Hepatocyte (in vitro differentiated cells): ENCODE data around the gene TOR4A.

Experiments used
- CTCF ChIP-seq: fragments of 200-600 bp; sonication (generic); IDR thresholded peaks from 2 replicates; pipeline ENCODE4 v1.5.1; 2016; ENCODE audit warnings: antibody characterized with exemption, mild to moderate bottlenecking; ENCODE audit not compliant: poor library complexity
- EZH2 ChIP-seq: fragments of 200-600 bp; sonication (generic); IDR thresholded peaks from 2 replicates; pipeline ENCODE4 v1.6.1; 2016; ENCODE audit warnings: antibody characterized with exemption, mild to moderate bottlenecking, borderline replicate concordance
- EZH2phosphoT487 ChIP-seq: fragments of 200-600 bp; sonication (generic); IDR thresholded peaks from one replicate; pipeline ENCODE4 v1.6.1; 2018; ENCODE audit warnings: antibody characterized with exemption, mild to moderate bottlenecking, low read depth, moderate library complexity; ENCODE audit not compliant: unreplicated experiment, severe bottlenecking

- TF ChIP-seq CTCF: no peak
- no peak for TF ChIP-seq EZH2
- TF ChIP-seq EZH2phosphoT487: no peak
Measured at GRCh38 chr9:137325799-137326198, 48.3 kb downstream of the TOR4A start.
